RWPE2 (cell line): ENCODE measurements around the gene CCDC85A.
"Not testable (repeated sequence)": the region's sequence is repeated elsewhere in the genome, so short reads cannot be mapped to it uniquely, and the experiment has no call there.

Source experiments
- ATAC-seq: fragments of 200-7000 bp; cut with Tn5 transposase; 3 replicates; pipeline ENCODE4 v1.9.1; 2021; ENCODE audit warnings: low read depth
- DNase-seq: peaks from one replicate; pipeline ENCODE4 v3.0.0-alpha.2; 2020; ENCODE audit warnings: low spot score
- H3K27ac ChIP-seq: fragments of 450-650 bp; 2 replicates; pipeline ENCODE4 v1.5.1; 2017; ENCODE audit warnings: mild to moderate bottlenecking; ENCODE audit not compliant: poor library complexity, severe bottlenecking
- H3K27me3 ChIP-seq: fragments of 250-450 bp; sonication (Bioruptor Pico); 2 replicates; pipeline ENCODE4 v1.5.1; 2021; ENCODE audit warnings: mild to moderate bottlenecking, moderate library complexity; ENCODE audit not compliant: insufficient read depth, poor library complexity, severe bottlenecking
- H3K36me3 ChIP-seq: fragments of 250-450 bp; sonication (Bioruptor Pico); 2 replicates; pipeline ENCODE4 v1.5.1; 2020; ENCODE audit warnings: low read depth, mild to moderate bottlenecking, moderate library complexity
- H3K4me1 ChIP-seq: fragments of 250-450 bp; sonication (Bioruptor Pico); 2 replicates; pipeline ENCODE4 v1.5.1; 2021; ENCODE audit warnings: mild to moderate bottlenecking, moderate library complexity; ENCODE audit not compliant: insufficient read depth, poor library complexity, severe bottlenecking
- H3K4me3 ChIP-seq: fragments of 250-450 bp; sonication (Bioruptor Pico); 2 replicates; pipeline ENCODE4 v1.5.1; 2021; ENCODE audit warnings: mild to moderate bottlenecking, moderate library complexity; ENCODE audit not compliant: severe bottlenecking
- H3K9me3 ChIP-seq: fragments of 250-450 bp; sonication (Bioruptor Pico); 2 replicates; pipeline ENCODE4 v1.5.1; 2021; ENCODE audit warnings: mild to moderate bottlenecking, moderate library complexity; ENCODE audit not compliant: severe bottlenecking
- TF ChIP-seq, protein P1 (sequence below): fragments of 450-650 bp; IDR thresholded peaks from one replicate; pipeline ENCODE4 v1.5.1; 2017; ENCODE audit warnings: mild to moderate bottlenecking, moderate library complexity; ENCODE audit not compliant: poor library complexity, severe bottlenecking

Gene CCDC85A

DNA sequence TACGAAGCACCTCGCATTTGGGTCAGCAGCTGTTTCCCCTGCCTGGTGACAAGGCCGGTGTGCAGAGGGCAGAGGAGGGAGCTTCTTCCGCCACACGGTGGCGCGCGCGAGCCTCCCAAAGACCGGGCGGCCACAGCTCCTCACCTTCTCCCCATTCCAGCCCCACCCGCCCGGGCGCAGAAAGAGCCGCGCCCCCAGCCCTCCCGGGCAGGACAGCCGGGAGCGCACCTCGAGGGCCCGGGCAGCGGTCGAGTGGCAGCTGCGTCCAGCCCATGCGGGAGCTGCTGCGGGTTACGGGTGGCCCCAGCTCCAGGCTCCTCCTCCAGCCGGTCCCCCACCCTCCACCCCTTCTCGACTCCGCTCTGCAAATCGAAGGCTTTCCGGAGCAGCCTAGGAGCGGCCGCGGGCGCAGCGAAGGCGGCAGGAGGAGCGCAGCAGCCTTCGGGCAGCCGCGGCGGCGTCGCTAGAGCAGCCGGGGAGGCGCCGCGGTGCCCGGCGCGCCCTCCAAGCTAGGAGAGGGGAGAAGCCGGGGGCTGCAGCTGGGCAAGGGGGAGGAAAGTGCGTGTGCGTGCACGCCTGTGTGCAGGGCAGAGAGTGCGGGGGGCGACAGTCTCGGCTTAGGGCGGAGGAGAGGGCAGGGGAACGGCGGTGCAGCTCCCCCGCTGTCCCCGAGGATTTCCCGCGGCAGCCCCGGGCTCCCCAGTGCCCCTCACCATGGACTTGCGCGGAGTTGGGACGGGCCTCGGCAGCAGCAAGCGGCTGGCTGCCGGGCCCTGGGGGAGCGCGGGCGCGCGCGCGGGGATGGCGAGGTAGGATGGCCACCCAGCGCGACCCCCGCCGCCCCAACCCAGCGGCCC, at the start of gene CCDC85A:
CCDC85A (plus strand) TSS at position 348 of the 857 bp plus-strand sequence. CDS start 635 bp downstream, outside the sequence.
- peak within 1 kb of the TSS; percentile 38 for H3K4me3 ChIP-seq
- ATAC-seq (peak; percentile 88), DNase-seq (peak; percentile 81)
- no peaks in the 10 kb centered on the region for H3K9me3 ChIP-seq
- no peak within 1 kb of the TSS for H3K27ac ChIP-seq
- H3K4me1 ChIP-seq: no peaks in the 10 kb centered on the region
- TF ChIP-seq, protein P1, sequence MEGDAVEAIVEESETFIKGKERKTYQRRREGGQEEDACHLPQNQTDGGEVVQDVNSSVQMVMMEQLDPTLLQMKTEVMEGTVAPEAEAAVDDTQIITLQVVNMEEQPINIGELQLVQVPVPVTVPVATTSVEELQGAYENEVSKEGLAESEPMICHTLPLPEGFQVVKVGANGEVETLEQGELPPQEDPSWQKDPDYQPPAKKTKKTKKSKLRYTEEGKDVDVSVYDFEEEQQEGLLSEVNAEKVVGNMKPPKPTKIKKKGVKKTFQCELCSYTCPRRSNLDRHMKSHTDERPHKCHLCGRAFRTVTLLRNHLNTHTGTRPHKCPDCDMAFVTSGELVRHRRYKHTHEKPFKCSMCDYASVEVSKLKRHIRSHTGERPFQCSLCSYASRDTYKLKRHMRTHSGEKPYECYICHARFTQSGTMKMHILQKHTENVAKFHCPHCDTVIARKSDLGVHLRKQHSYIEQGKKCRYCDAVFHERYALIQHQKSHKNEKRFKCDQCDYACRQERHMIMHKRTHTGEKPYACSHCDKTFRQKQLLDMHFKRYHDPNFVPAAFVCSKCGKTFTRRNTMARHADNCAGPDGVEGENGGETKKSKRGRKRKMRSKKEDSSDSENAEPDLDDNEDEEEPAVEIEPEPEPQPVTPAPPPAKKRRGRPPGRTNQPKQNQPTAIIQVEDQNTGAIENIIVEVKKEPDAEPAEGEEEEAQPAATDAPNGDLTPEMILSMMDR: peak; percentile 96
- no peaks in the 10 kb centered on the region for H3K36me3 ChIP-seq
- peaks cover 44% of the 10 kb centered on the region for H3K27me3 ChIP-seq

DNA sequence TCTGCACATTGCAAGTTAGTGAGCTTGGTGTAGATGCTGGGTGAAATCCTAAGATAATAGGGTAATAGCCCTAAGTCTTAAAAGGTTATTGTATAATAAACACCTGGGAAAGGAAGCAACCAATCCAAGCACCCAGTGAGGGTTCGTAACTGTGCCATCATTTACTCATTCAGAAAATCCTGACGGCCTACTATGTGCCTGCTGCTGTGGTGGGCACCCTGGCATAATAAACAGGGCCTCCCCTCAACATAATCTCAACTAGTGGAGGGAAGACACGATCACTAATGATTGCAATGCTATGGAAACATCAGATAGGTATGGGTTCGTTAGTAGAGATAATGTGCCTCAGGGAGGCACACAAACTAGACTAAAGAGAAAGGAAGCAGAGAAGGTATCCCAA, 48.9 kb upstream of the CCDC85A start:
- H3K27me3 ChIP-seq: no peaks in the 10 kb centered on the region
- H3K36me3 ChIP-seq: no peaks in the 10 kb centered on the region
- no peak overlapping the region for H3K27ac ChIP-seq
- no peak for ATAC-seq
- no peak overlapping the region for H3K4me3 ChIP-seq
- H3K4me1 ChIP-seq: no peaks in the 10 kb centered on the region
- no peaks in the 10 kb centered on the region for H3K9me3 ChIP-seq
- DNase-seq: no peak
- TF ChIP-seq, protein P1: no peak

DNA sequence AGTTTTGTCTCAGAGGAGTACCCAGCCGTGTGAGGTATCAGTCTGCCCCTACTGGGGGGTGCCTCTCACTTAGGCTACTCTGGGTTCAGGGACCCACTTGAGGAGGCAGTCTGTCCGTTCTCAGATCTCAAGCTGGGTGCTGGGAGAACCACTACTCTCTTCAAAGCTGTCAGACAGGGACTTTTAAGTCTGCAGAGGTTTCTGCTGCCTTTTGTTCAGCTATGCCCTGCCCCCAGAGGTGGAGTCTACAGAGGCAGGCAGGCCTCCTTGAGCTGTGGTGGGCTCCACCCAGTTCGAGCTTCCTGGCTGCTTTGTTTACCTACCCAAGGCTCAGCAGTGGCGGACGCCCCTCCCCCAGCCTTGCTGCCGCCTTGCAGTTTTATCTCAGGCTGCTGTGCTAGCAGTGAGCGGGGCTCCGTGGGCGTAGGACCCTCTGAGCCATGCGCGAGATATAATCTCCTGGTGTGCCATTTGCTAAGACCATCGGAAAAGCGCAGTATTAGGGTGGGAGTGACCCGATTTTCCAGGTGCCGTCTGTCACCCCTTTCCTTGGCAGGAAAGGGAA, 41.2 kb upstream of the CCDC85A start:
- not testable (repeated sequence) for ATAC-seq, H3K9me3 ChIP-seq, H3K27me3 ChIP-seq, H3K4me3 ChIP-seq, H3K36me3 ChIP-seq, H3K27ac ChIP-seq, H3K4me1 ChIP-seq, DNase-seq

DNA sequence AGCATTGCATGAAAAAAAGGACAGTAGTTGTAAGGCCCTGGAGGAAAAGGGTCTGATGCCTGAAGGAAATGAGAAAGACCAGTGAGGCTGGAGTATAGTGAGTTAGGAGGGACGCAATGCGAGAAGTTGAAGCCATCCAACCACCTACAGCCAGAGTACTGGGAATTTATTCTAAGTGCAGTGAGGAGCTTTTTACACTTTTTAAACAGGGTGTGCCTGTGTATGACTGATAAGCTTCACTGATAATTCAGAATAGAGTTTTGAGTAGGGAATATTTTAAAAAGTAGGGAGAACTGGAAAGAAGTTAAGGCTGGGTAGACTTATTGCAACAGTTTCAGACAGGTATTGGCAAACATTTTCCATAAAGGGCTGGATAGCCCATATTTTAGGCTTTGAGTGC, 35.9 kb upstream of the CCDC85A start:
- Histone ChIP-seq H3K27ac (no peak overlapping the region), H3K4me3 (no peak overlapping the region), H3K27me3 (no peaks in the 10 kb centered on the region), H3K36me3 (no peaks in the 10 kb centered on the region), H3K9me3 (no peaks in the 10 kb centered on the region), H3K4me1 (no peaks in the 10 kb centered on the region)
- ATAC-seq (no peak), DNase-seq (no peak)
- TF ChIP-seq, protein P1: no peak

DNA sequence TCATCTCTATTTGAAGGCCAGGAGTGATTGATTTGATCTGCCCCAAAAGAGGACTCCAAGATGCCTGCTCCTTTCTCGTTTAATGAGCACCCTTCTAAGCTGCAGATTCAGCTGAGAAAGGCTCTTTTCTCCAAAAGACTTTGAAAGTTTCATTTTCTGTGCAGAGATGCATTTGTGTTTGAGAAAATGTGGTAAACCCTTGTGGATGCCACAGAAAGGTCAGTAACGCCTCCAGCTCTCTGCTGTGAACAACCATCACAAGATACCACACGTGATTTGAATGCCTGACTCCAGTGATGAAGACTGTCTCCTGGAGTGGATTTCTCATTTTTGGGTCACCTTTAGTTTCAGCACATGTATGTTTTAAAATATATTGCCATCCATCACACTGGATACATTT, 35.0 kb upstream of the CCDC85A start:
- ATAC-seq (no peak), DNase-seq (no peak)
- Histone ChIP-seq H3K27ac (no peak overlapping the region), H3K9me3 (no peaks in the 10 kb centered on the region), H3K4me1 (no peaks in the 10 kb centered on the region), H3K27me3 (no peaks in the 10 kb centered on the region), H3K4me3 (no peak overlapping the region), H3K36me3 (no peaks in the 10 kb centered on the region)
- TF ChIP-seq, protein P1: no peak
